Caco-2 (cell line): ENCODE data around the gene CHPF2. TPM values are rescaled to one million over a fixed set of nuclear protein-coding genes. Genes with fewer than 3 reads are reported as not detected.

Source experiments
- BruUV-seq: library from RNA; stranded (reverse); fragments of 400-500 nt; replicated peaks from 2 replicates; lab custom pipeline; 2021; lab: Mats Ljungman, UMichigan
- CTCF ChIA-PET: fragments of 300-600 bp; sonication (Branson Sonifier 250); formaldehyde crosslinking; loops from one replicate; lab custom pipeline; 2022; ENCODE audit warnings: antibody characterized with exemption; lab: Charles Lee
- POLR2A ChIA-PET: fragments of 300-600 bp; sonication (Branson Sonifier 250); formaldehyde crosslinking; loops from one replicate; lab custom pipeline; 2022; ENCODE audit warnings: antibody characterized with exemption; lab: Charles Lee
- DNase-seq, 2 experiments: peaks; one replicate each; pipeline versions ENCODE4 v3.0.0 to v3.0.0-alpha.2; 2020 to 2022
- H3K27me3 ChIP-seq: replicated peaks from 2 replicates; pipeline ENCODE4 v1.6.0; 2011; ENCODE audit warnings: low read length; ENCODE audit not compliant: control insufficient read depth, insufficient read depth
- H3K36me3 ChIP-seq: 2 replicates; pipeline ENCODE4 v1.5.1; 2011; ENCODE audit warnings: low read length; ENCODE audit not compliant: control insufficient read depth, insufficient read depth
- H3K4me1 ChIP-seq: fragments of 250-450 bp; sonication (Bioruptor Pico); 2 replicates; pipeline ENCODE4 v1.5.1; 2020; ENCODE audit warnings: mild to moderate bottlenecking
- H3K4me3 ChIP-seq: 2 replicates; pipeline ENCODE4 v1.5.1; 2011; ENCODE audit warnings: low read depth, mild to moderate bottlenecking, control low read depth, low read length
- H3K9me3 ChIP-seq: fragments of 250-450 bp; sonication (Bioruptor Pico); 2 replicates; pipeline ENCODE4 v1.5.1; 2020; ENCODE audit warnings: mild to moderate bottlenecking, moderate library complexity
- H3K27ac Mint-ChIP-seq: one replicate; pipeline ENCODE4 v1.8.0; 2022; ENCODE audit warnings: mixed read lengths; ENCODE audit not compliant: unreplicated experiment
- H3K27me3 Mint-ChIP-seq: one replicate; pipeline ENCODE4 v1.8.0; 2022; ENCODE audit warnings: mixed read lengths; ENCODE audit not compliant: insufficient read depth, unreplicated experiment
- H3K36me3 Mint-ChIP-seq: one replicate; pipeline ENCODE4 v1.8.0; 2022; ENCODE audit warnings: mild to moderate bottlenecking, mixed read lengths; ENCODE audit not compliant: insufficient read depth, unreplicated experiment
- H3K4me1 Mint-ChIP-seq: one replicate; pipeline ENCODE4 v1.8.0; 2022; ENCODE audit warnings: low read depth, mixed read lengths; ENCODE audit not compliant: unreplicated experiment
- H3K4me3 Mint-ChIP-seq: one replicate; pipeline ENCODE4 v1.8.0; 2022; ENCODE audit warnings: mild to moderate bottlenecking, moderate library complexity, mixed read lengths; ENCODE audit not compliant: unreplicated experiment
- H3K9me3 Mint-ChIP-seq: one replicate; pipeline ENCODE4 v1.8.0; 2022; ENCODE audit warnings: mixed read lengths; ENCODE audit not compliant: unreplicated experiment
- CTCF ChIP-seq, 2 experiments: fragments of 200-600 bp in 1 of 2; IDR thresholded peaks; 1 replicate in 1 of 2; 2 replicates in 1 of 2; pipeline versions ENCODE4 v1.5.1 to v1.8.0; 2011 to 2022; ENCODE audit warnings: antibody characterized with exemption in 1 of 2, control low read depth in 1 of 2, inconsistent platforms in 1 of 2, low read depth in 1 of 2, low read length in 1 of 2, mild to moderate bottlenecking in 1 of 2, moderate library complexity in 1 of 2; ENCODE audit not compliant: insufficient read depth in 1 of 2, severe bottlenecking in 1 of 2, unreplicated experiment in 1 of 2
- intact Hi-C: fragments of 100-400 bp; cut with micrococcal nuclease; formaldehyde crosslinking; loops from one replicate; pipeline ENCODE4 v1.10.0; 2022; ENCODE audit not compliant: unreplicated experiment
- total RNA-seq: library from RNA; stranded (reverse); gene quantifications from 2 replicates; pipeline ENCODE4 v1.2.3, GENCODE V29; 2022

Gene CHPF2
- total RNA-seq, 1 experiment from 2014 or later = 34.0 TPM

DNA sequence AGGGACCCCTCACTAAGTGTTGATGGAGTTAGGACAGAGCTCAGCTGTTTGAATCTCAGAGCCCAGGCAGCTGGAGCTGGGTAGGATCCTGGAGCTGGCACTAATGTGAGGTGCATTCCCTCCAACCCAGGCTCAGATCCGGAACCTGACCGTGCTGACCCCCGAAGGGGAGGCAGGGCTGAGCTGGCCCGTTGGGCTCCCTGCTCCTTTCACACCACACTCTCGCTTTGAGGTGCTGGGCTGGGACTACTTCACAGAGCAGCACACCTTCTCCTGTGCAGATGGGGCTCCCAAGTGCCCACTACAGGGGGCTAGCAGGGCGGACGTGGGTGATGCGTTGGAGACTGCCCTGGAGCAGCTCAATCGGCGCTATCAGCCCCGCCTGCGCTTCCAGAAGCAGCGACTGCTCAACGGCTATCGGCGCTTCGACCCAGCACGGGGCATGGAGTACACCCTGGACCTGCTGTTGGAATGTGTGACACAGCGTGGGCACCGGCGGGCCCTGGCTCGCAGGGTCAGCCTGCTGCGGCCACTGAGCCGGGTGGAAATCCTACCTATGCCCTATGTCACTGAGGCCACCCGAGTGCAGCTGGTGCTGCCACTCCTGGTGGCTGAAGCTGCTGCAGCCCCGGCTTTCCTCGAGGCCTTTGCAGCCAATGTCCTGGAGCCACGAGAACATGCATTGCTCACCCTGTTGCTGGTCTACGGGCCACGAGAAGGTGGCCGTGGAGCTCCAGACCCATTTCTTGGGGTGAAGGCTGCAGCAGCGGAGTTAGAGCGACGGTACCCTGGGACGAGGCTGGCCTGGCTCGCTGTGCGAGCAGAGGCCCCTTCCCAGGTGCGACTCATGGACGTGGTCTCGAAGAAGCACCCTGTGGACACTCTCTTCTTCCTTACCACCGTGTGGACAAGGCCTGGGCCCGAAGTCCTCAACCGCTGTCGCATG lies 5.2 kb downstream of the CHPF2 start:
- H3K4me1 Mint-ChIP-seq = peaks cover 13% of the 10 kb centered on the region
- Histone ChIP-seq H3K36me3 (peaks cover 2% of the 10 kb centered on the region; the same call in 1 of the 2 replicates), H3K27me3 (no peaks in the 10 kb centered on the region), H3K9me3 (no peaks in the 10 kb centered on the region), H3K4me3 (no peak overlapping the region), H3K4me1 (peaks cover 17% of the 10 kb centered on the region)
- no peak overlapping the region for H3K4me3 Mint-ChIP-seq
- H3K27ac Mint-ChIP-seq = no peak overlapping the region
- no TSS peak for BruUV-seq
- DNase-seq = no peak
- peaks cover 34% of the 10 kb centered on the region for H3K36me3 Mint-ChIP-seq
- POLR2A ChIA-PET = interaction anchor here (0.5 to 0.6 kb wide), 3 partner anchors 10 to 153 kb away, joined by 3 to 4 read pairs (median 3); partner anchors contain the start of gene ABCF2
- no peaks in the 10 kb centered on the region for H3K27me3 Mint-ChIP-seq
- CTCF ChIA-PET = interaction anchor here (0.6 to 0.9 kb wide), 2 partner anchors 10 to 40 kb away, joined by 3 read pairs; partner anchors contain the start of gene ABCF2
- H3K9me3 Mint-ChIP-seq = no peaks in the 10 kb centered on the region
- intact Hi-C loops = no loop called here
- no peak for TF ChIP-seq CTCF (IDR thresholded peaks at IDR 0.05; ENCODE audit: insufficient read depth in 1 of 2, low read depth in 1 of 2, low read length in 1 of 2, severe bottlenecking in 1 of 2, unreplicated experiment in 1 of 2)

DNA sequence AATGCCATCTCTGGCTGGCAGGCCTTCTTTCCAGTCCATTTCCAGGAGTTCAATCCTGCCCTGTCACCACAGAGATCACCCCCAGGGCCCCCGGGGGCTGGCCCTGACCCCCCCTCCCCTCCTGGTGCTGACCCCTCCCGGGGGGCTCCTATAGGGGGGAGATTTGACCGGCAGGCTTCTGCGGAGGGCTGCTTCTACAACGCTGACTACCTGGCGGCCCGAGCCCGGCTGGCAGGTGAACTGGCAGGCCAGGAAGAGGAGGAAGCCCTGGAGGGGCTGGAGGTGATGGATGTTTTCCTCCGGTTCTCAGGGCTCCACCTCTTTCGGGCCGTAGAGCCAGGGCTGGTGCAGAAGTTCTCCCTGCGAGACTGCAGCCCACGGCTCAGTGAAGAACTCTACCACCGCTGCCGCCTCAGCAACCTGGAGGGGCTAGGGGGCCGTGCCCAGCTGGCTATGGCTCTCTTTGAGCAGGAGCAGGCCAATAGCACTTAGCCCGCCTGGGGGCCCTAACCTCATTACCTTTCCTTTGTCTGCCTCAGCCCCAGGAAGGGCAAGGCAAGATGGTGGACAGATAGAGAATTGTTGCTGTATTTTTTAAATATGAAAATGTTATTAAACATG lies 6.0 kb downstream of the CHPF2 start:
- TF ChIP-seq CTCF (IDR thresholded peaks at IDR 0.05; ENCODE audit: insufficient read depth in 1 of 2, low read depth in 1 of 2, low read length in 1 of 2, severe bottlenecking in 1 of 2, unreplicated experiment in 1 of 2) = no peak
- Mint-ChIP-seq H3K27me3 (no peaks in the 10 kb centered on the region), H3K27ac (no peak overlapping the region), H3K4me1 (peaks cover 13% of the 10 kb centered on the region), H3K4me3 (no peak overlapping the region), H3K9me3 (no peaks in the 10 kb centered on the region), H3K36me3 (peaks cover 34% of the 10 kb centered on the region)
- Histone ChIP-seq H3K27me3 (no peaks in the 10 kb centered on the region), H3K4me1 (peaks cover 13% of the 10 kb centered on the region; the same call in 1 of the 2 replicates), H3K9me3 (no peaks in the 10 kb centered on the region), H3K4me3 (no peak overlapping the region), H3K36me3 (peaks cover 2% of the 10 kb centered on the region; the same call in 1 of the 2 replicates)
- ChIA-PET POLR2A (interaction anchor here (0.5 kb wide), 1 partner anchor 11 kb away, joined by 3 read pairs; the partner anchor contains the start of gene ABCF2), CTCF (interaction anchor here (0.5 kb wide), 1 partner anchor 31 kb away, joined by 4 read pairs; no protein-coding TSS in a partner anchor)
- intact Hi-C loops = no loop called here
- no TSS peak for BruUV-seq
- no peak for DNase-seq
